NCI-H1092 treated with DMSO at 0.1 percent for 48 hours (cell line): Measurements from ENCODE around the gene HEPACAM2.

Source experiments
- DNase-seq: peaks from one replicate; lab custom pipeline; 2025; lab: John Stamatoyannopoulos, UW

HEPACAM2 gene

DNA sequence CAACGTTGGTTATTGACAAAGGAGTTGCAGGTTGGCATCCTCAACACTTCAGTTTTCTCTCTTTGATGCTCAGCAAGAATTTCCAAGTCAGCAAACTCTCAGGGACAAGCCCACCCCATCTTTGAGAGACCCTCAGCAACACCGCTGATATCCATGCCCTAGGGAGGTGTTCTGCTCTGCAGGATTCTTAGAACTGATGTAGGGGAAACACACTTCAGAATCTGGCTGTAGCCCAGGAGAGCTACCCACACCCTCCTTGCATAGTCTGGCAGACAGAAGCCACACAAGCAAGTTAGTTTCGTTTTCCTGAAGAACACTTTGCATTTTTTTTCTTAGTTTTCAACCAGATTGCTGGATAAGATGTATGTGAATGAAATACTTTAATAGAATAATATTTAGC lies 78.9 kb downstream of the HEPACAM2 start:
- DNase-seq, result no peak

DNA sequence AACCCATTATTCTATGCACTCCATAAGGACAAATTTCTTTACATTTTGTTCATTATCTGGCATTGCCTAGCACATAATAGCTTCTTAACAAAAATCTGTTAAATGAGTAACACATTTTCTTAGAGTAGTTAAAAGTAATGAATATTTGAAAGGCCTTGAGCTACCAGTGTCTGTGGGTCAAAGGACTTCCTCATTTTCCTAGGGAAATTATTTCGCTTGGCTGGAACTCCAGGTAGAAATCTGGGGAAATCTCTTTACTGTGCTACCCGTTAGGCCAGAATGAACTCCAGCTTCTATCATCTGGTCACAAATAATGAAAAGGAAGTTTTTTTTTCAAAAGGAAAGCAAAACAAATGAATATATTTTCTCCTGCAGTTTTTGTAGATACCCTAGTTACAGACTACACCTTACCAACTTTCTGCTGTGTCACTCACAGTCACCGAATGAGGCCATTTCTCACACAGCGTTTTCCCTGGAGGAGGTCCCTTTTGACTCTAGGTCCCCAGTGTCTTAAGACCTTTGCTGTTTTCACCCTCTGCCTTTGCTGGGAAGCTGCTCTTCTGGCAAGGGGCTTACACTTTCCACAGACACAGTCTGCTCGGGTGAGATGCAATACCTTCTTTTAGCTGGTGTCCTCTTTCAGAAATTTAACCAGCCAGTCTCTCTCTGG lies 79.7 kb downstream of the HEPACAM2 start:
- no peak for DNase-seq

DNA sequence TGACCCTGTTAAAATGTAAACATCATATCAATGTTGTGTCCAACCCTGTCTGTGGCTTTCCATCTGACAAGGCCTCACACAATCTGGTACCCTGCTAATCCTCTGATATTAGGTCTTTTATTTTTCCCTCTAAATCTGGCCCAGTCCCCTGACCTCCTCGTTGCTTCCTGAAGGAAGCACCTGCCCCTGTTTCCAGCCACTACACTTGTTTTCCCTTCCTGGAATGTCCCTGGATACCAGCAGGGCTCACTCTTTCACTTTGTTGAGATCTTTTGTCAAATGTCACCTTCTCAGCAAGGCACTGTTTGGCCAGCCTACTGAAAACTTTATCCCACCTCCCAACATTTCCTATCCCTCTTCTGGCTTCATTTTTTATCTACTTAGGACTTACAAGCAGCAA lies 80.2 kb downstream of the HEPACAM2 start:
- no peak for DNase-seq

- DNase-seq, result no peak
Observed at GRCh38 chr7:93145354-93145753, 80.9 kb downstream of the HEPACAM2 start.

DNA sequence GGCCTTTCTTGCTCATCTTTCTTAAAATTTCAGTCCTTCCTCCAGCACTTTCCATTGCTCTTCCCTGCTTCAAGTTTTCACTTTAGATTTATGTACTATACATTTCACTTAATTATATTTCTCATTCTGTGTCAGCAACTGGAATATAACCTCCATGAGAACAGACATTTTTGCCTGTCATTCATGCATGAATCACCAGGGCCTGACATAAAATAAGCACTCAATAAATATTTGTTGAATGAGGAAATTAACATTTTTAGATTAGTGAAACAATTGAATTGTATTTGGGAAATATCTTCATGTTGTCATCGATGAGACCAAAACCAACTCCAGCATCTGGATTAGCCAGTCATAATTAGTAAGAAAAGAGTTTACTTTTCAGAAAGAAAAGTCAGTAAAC lies 84.1 kb downstream of the HEPACAM2 start:
- no peak for DNase-seq

DNA sequence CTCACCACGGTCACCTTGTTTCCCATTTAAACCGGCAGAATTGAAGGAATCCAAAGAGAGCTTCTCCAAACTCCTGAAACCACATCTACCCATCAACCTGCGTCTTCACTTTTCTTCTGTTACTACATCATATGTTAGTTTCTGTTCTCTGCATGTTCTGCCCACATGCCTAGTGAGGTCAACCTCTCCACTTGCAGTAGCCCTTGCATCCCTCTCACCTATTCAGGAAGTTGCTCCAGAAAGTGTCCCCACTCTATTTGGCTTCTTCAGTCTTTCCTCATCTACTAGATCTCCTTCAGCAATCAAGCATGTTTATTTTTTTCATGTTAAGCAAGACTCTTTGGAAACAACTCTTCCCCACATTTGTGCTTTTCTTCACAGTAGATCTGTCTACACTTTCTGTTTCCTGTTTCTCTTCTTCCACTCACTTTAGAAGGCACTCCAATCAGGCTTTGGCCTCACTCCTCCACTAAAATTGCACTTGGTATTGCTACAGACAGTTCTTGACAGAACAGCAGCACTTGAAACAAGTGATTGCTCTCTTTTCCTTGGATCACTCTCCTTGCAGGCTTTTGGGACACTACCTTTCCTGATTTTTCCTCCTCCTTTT lies 85.6 kb downstream of the HEPACAM2 start:
- no peak for DNase-seq

DNA sequence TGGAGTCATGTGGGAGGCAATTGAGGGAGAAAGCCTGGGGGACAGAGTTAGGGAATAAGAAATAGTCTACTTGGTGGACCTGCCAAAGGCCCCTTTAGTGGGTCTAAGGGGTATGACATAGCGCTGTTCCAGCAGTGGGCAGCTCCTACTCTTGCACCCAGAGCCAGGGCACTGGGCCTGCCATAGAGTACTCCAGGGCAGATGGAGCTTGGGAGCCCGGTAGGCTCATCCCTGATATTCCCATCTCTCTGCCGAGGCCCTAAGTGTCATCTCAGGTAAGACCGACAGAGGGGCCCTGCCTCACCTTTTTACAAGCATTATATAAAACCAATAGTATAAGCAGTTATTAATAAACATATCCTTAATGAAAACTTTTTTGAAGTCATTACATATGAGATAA lies 87.7 kb downstream of the HEPACAM2 start:
- DNase-seq, result no peak
